ENCODE data around the gene NDE1. TPM values are rescaled to one million over a fixed set of nuclear protein-coding genes. Genes with fewer than 3 reads are reported as not detected.
A peak's percentile ranks its signal among the peaks of the same experiment; 100 is the strongest.
"Not testable (repeated sequence)": the region's sequence is repeated elsewhere in the genome, so short reads cannot be mapped to it uniquely, and the experiment has no call there.

The NDE1 gene
- total RNA-seq, 2 donors from 2014 or later = 34.3 to 39.3 TPM

DNA sequence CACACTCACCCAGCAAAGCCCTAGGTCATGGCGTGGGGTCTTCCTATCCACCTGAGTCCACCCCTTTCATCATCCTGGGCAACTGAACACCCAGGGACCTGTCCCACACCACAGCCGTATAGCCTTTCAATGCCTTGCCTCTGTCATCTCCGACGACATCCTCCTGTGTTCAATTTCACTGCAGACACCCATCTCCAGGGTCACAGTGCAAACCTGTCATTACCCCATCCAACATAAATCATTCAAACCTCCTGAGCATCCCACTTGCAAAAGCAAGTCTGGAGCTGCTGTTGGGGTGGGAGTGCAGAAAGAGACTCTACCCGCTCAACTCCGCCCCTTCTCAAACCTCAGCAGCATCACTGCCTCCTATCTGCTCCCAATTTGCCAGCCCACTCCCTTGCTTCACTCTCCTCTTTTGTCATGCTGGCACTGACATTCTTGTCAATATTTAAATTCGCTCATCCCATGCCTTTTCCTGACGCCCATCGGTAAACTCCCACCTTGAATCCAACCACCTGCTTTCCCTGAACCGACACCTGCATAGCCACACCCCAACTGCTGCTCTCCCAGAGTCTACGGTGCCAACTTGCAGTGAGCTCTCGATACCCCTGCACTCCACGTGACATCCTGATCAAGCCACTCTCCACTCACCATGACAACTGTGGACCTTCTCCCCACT is 44.1 kb upstream of the NDE1 start:
- Histone ChIP-seq H3K27ac (peak overlapping the region; percentile 47 to 65), H3K4me1 (replicated peaks) (no peaks in the 10 kb centered on the region), H3K27me3 (replicated peaks; ENCODE audit: insufficient read depth) (no peaks in the 10 kb centered on the region), H3K9me3 (no peaks in the 10 kb centered on the region), H3K36me3 (peaks cover 0 to 6% of the 10 kb centered on the region in 2 donors), H3K4me3 (no peak overlapping the region)
- intact Hi-C loops (cut with DNase I) = no loop called here
- TF ChIP-seq, protein P1, sequence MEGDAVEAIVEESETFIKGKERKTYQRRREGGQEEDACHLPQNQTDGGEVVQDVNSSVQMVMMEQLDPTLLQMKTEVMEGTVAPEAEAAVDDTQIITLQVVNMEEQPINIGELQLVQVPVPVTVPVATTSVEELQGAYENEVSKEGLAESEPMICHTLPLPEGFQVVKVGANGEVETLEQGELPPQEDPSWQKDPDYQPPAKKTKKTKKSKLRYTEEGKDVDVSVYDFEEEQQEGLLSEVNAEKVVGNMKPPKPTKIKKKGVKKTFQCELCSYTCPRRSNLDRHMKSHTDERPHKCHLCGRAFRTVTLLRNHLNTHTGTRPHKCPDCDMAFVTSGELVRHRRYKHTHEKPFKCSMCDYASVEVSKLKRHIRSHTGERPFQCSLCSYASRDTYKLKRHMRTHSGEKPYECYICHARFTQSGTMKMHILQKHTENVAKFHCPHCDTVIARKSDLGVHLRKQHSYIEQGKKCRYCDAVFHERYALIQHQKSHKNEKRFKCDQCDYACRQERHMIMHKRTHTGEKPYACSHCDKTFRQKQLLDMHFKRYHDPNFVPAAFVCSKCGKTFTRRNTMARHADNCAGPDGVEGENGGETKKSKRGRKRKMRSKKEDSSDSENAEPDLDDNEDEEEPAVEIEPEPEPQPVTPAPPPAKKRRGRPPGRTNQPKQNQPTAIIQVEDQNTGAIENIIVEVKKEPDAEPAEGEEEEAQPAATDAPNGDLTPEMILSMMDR (IDR thresholded peaks at IDR 0.05) = no peak
- no peak for TF ChIP-seq POLR2A (IDR thresholded peaks at IDR 0.05)
- TF ChIP-seq POLR2AphosphoS5 (IDR thresholded peaks at IDR 0.05) = no peak
- WGBS = 61% methylated on average over 13 of the region's 13 CpGs
- DNase-seq (ENCODE audit: low spot score) = no peak

DNA sequence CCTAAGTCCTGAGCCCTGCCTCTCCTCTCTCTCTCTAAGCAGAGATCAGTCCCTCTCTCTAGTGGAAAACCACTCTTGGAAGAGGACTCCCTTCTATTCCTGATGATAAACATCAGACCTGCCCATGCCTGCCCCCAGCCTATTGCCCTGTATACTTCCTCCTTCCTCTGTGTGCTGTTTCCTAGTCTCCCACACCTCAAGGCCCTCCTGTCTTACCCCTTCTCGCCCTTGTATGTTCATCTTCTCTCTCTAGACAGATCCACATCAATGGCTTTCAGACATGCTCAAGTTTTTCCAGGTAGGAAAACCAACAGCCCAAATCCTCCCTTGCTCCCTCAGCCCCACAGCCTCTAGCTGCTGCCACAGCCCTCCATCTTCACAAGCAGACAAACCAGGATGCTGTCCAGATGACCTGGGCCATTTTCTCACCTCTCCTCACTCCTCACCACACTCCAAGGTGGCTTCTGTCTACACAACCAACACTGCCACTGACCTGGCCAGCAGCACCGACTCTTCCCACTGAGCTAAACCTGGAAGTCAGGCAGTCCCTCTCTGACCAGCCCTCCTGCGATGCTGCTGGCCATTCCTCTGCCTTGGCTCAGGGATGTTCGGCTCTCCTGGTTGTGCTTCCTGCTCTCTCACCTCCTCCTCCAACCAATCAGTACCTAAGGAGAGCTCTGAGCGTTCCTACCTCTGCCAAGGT is 43.4 kb upstream of the NDE1 start:
- H3K27ac ChIP-seq = peak overlapping the region; percentile 47 to 65
- no peaks in the 10 kb centered on the region for H3K4me1 ChIP-seq (replicated peaks)

DNA sequence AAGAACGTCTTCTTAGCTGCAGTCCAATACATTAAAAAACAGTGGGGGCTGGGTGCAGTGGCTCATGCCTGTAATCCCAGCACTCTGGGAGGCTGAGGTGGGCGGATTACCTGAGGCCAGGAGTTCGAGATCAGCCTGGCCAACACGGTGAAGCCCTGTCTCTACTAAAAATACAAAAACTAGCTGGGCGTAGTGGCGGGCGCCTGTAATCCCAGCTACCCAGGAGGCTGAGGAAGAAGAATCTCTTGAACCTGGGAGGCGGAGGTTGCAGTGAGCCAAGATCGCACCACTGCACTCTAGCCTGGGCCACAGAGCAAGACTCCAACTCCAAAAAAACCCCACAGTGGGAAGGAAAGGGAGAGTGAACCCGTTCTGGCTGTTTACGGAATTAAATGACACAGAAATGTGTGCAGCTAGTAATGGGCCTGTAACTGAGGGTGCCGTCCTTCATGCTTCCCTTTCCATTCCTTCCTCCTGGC is 42.8 kb upstream of the NDE1 start:
- H3K36me3 ChIP-seq; intact Hi-C loops (cut with DNase I); H3K4me3 ChIP-seq; H3K4me1 ChIP-seq (replicated peaks); H3K9me3 ChIP-seq; H3K27me3 ChIP-seq (replicated peaks; ENCODE audit: insufficient read depth); DNase-seq (ENCODE audit: low spot score): not testable (repeated sequence)
- WGBS = 88% methylated on average over 12 of the region's 12 CpGs
- H3K27ac ChIP-seq = peak overlapping the region; percentile 47 to 65

More for the DNA sequence above, 43.4 kb upstream of the NDE1 start:
- Histone ChIP-seq H3K36me3 (no peaks in the 10 kb centered on the region), H3K4me3 (no peak overlapping the region), H3K9me3 (no peaks in the 10 kb centered on the region), H3K27me3 (replicated peaks; ENCODE audit: insufficient read depth) (no peaks in the 10 kb centered on the region)
- TF ChIP-seq, protein P1 (IDR thresholded peaks at IDR 0.05) = no peak
- TF ChIP-seq POLR2A (IDR thresholded peaks at IDR 0.05) (no peak), POLR2AphosphoS5 (IDR thresholded peaks at IDR 0.05) (no peak)
- peak; percentile 37 for DNase-seq (ENCODE audit: low spot score)
- 80% methylated on average over 5 of the region's 5 CpGs for WGBS
- intact Hi-C loops (cut with DNase I) = no loop called here

DNA sequence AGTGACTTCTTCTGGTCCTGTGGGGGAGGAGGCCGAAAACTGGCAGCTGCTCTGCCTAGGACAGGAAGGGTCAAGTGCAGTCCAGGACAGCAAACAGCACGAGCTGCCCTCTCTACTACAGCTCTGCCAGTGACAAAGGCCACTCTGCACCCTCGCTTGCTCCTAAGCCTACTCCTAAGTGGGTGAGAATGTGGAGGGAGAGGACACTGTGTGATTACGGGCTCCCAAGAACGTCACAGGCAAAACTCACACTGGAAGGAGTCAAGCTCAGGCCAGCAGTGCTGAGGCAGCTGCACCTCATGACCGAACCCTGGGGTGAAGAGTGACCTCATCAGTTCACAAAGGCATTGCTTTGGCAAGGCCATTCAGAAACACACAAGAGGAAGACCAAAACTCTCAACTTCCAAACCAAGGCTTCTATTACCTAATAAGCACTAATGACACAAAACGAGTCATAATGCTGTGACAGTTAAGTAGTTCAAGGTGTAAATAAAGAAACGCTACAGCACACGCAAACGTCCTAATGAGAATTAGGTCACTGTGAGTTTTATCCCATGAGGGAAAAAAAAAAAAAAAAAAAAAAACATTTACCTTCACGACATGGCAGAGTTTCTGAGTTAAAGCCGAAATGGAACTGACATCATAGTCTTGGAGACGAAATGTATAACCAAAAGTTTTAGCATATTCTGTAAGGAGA is 42.2 kb upstream of the NDE1 start:
- Histone ChIP-seq H3K4me3 (no peak overlapping the region), H3K27ac (peak overlapping the region; percentile 47 to 65)
- intact Hi-C loops (cut with DNase I) = no loop called here

More for the DNA sequence above, 42.2 kb upstream of the NDE1 start:
- no peaks in the 10 kb centered on the region for H3K27me3 ChIP-seq (replicated peaks; ENCODE audit: insufficient read depth)
- H3K36me3 ChIP-seq = no peaks in the 10 kb centered on the region
- TF ChIP-seq, protein P1 (IDR thresholded peaks at IDR 0.05) = no peak
- peak; percentile 32 for TF ChIP-seq POLR2AphosphoS5 (IDR thresholded peaks at IDR 0.05)
- TF ChIP-seq POLR2A (IDR thresholded peaks at IDR 0.05) = no peak
- WGBS = 56% methylated on average over 13 of the region's 13 CpGs
- DNase-seq (ENCODE audit: low spot score) = no peak
- H3K9me3 ChIP-seq = no peaks in the 10 kb centered on the region
- H3K4me1 ChIP-seq (replicated peaks) = no peaks in the 10 kb centered on the region

Data from prostate gland (tissue), 2 donors.